ENCODE data around the gene GYS2. TPM values are rescaled to one million over a fixed set of nuclear protein-coding genes. Genes with fewer than 3 reads are reported as not detected.

Gene GYS2
- total RNA-seq, 2 experiments from 2014 or later: not detected

DNA sequence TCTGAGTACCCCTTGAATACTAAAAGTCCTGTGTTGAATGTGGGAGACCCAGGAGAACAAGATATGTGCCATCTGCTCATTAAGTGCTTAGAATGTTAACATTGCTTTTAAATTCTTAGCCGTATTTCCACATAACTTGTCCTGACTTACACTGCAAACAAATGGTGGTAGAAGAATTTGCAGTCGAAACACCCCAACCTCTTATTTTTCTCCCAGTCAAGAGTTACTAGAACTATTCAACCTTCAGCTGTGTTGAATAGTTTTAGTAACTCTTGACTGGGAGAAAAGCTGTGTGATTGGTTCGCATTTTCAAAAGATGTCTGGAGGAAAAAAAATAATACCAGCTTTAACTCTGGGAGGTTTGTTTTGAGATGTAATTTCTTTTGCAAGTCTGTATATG is 86.2 kb downstream of the GYS2 start:
- CTCF ChIA-PET: no interaction called here
- intact Hi-C loops (cut with micrococcal nuclease): no loop called here
- Mint-ChIP-seq H3K9me3 (no peaks in the 10 kb centered on the region), H3K27me3 (ENCODE audit: low read depth) (no peaks in the 10 kb centered on the region), H3K4me3 (no peak overlapping the region), H3K4me1 (ENCODE audit: low read depth) (no peaks in the 10 kb centered on the region), H3K27ac (no peak overlapping the region), H3K36me3 (ENCODE audit: low read depth) (peaks cover 8% of the 10 kb centered on the region)
- no peak for DNase-seq

DNA sequence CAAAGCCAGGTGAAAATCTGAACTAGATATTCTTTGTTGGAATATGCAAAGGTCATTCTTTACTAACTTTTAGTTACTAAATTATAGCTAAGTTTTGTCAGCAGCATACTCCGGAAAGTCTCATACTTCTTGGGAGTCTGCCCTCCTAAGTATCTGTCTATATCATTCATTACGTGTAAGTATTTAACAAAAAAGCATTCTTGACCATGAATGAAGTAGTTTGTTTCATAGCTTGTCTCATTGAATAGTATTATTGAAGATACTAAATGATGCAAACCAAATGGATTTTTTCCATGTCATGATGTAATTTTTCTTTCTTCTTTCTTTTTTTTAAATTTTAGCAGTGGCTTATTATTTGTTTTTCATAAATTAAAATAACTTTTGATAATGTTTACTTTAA is 88.4 kb downstream of the GYS2 start:
- Mint-ChIP-seq H3K4me3 (no peak overlapping the region), H3K9me3 (no peaks in the 10 kb centered on the region), H3K27ac (no peak overlapping the region), H3K4me1 (ENCODE audit: low read depth) (no peaks in the 10 kb centered on the region), H3K27me3 (ENCODE audit: low read depth) (no peaks in the 10 kb centered on the region), H3K36me3 (ENCODE audit: low read depth) (peaks cover 16% of the 10 kb centered on the region)
- CTCF ChIA-PET: interaction anchor here (1.2 kb wide), 1 partner anchor 164 kb away, joined by 5 read pairs; no protein-coding TSS in a partner anchor
- intact Hi-C loops (cut with micrococcal nuclease): no loop called here
- no peak for DNase-seq

DNA sequence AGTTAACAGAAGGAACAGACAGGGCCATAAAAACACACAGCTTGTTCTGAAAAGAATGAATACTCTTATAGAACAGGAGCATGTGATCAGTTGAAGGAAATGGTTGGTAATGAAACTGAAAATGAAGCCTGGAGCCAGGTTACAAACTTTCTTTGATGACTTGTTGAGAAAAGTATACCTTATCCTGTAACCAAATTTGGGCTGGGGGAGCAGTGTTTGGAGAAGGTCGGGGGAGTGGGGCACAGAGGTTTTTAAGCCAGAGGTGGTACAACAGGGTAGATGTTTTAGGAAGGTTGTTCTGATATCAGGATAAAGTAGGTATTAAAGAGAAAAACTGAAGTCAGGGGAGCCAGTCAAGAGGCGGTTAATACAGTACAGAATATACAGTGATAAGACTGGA is 94.9 kb downstream of the GYS2 start:
- peak; percentile 13 for DNase-seq
- CTCF ChIA-PET: interaction anchor here (0.6 kb wide), 1 partner anchor 148 kb away, joined by 3 read pairs; no protein-coding TSS in a partner anchor
- Mint-ChIP-seq H3K27me3 (ENCODE audit: low read depth) (no peaks in the 10 kb centered on the region), H3K27ac (peak overlapping the region; percentile 83), H3K4me3 (peak overlapping the region; percentile 41), H3K9me3 (no peaks in the 10 kb centered on the region), H3K36me3 (ENCODE audit: low read depth) (peaks cover 21% of the 10 kb centered on the region), H3K4me1 (ENCODE audit: low read depth) (peaks cover 32% of the 10 kb centered on the region)
- intact Hi-C loops (cut with micrococcal nuclease): loop anchor here (1.0 to 10.0 kb wide), 2 partner anchors 8 to 1115 kb away; partner anchors contain the start of genes ETNK1, GOLT1B and RECQL

DNA sequence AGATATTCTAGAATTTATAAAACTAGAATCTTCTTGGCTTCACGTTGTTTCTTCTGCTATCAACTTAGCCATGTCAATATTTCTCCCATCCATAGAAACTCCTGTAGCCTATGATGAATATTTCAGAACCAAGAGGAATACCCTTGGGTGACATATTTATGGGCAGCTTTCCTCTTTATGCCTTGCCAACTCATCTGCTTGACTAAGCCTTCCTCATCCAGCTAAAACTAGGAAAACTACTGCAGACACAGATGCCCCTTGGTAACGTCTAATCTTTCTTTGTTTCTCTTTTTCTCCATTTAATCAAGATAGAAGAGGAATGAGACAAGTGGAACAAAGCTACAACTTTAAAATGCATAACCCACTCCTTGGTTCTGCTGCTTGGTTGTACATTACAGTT is 96.8 kb downstream of the GYS2 start:
- Mint-ChIP-seq H3K4me3 (no peak overlapping the region), H3K27ac (no peak overlapping the region), H3K27me3 (ENCODE audit: low read depth) (no peaks in the 10 kb centered on the region), H3K36me3 (ENCODE audit: low read depth) (peaks cover 17% of the 10 kb centered on the region), H3K9me3 (no peaks in the 10 kb centered on the region), H3K4me1 (ENCODE audit: low read depth) (peaks cover 50% of the 10 kb centered on the region)
- CTCF ChIA-PET: interaction anchor here (1.7 kb wide), 1 partner anchor 12 kb away, joined by 6 read pairs; no protein-coding TSS in a partner anchor
- intact Hi-C loops (cut with micrococcal nuclease): loop anchor here (10.0 kb wide), 1 partner anchor 1117 kb away; the partner anchor contains the start of gene ETNK1
- no peak for DNase-seq

DNA sequence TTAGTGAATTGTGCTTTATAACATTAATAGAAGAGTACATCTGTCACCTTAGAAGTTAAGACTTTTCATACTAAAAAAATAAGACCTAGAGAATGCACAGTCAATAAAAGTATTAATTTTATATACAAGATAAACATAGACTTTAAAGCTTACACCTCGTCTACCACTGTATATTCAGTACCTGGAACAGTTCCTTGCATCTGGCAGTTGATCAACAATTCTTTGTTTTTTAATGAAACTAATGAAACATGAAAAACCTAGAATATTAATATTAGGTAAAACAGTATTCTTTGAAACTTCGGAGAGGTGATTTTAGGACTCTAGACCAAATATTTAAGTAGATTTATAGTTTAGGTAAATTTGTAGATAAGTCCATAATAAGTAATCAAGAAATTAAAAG is 98.8 kb downstream of the GYS2 start:
- CTCF ChIA-PET: no interaction called here
- Mint-ChIP-seq H3K27ac (no peak overlapping the region), H3K27me3 (ENCODE audit: low read depth) (no peaks in the 10 kb centered on the region), H3K4me1 (ENCODE audit: low read depth) (peaks cover 53% of the 10 kb centered on the region), H3K36me3 (ENCODE audit: low read depth) (peaks cover 13% of the 10 kb centered on the region), H3K9me3 (no peaks in the 10 kb centered on the region), H3K4me3 (no peak overlapping the region)
- no peak for DNase-seq
- intact Hi-C loops (cut with micrococcal nuclease): loop anchor here (10.0 kb wide), 1 partner anchor 1119 kb away; the partner anchor contains the start of gene ETNK1

DNA sequence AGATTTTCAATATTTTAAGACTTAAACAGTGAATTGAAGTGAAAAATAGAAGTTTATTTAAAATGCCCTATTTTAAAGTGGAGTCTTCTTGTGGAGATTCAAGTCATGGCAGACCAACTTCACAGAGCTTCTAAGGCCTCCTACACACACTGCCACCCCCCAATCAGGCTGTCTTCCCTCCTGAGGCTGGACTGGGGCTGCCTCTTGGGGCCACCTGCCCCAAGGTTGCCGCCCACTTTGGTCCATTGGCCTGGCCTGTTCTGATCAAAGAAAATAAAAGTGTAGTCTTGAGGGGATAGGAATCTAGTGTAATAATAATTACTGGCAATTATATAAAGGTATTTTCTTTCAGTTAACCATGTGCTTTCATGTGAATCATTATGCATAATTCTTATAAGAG is 101.8 kb downstream of the GYS2 start:
- Mint-ChIP-seq H3K4me3 (no peak overlapping the region), H3K27me3 (ENCODE audit: low read depth) (no peaks in the 10 kb centered on the region), H3K36me3 (ENCODE audit: low read depth) (peaks cover 10% of the 10 kb centered on the region), H3K9me3 (no peaks in the 10 kb centered on the region), H3K4me1 (ENCODE audit: low read depth) (peaks cover 42% of the 10 kb centered on the region), H3K27ac (no peak overlapping the region)
- CTCF ChIA-PET: interaction anchor here (1.8 to 2.3 kb wide), 2 partner anchors 146 to 177 kb away, joined by 4 to 9 read pairs; no protein-coding TSS in a partner anchor
- no peak for DNase-seq
- intact Hi-C loops (cut with micrococcal nuclease): loop anchor here (10.0 kb wide), 1 partner anchor 1122 kb away; the partner anchor contains the start of gene ETNK1

DNA sequence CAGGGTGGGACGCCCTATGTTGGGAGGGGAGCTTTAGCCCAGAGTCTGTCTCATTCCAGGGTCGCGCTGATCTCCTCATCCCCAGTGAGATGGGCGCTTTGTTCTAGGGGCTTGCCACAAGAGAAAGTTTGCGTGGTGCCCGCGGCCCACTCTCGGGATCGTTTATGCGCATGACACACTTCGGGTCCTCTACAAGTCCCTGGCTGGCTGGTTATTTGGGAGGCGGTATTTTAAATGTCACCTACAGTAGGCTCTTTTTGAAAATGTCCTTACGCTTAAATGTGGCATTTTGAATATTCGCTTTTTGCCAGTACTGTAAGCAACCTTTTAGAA is 102.5 kb downstream of the GYS2 start:
- no peak overlapping the region for H3K4me3 Mint-ChIP-seq
- peaks cover 17% of the 10 kb centered on the region for H3K36me3 Mint-ChIP-seq (ENCODE audit: low read depth)
- CTCF ChIA-PET: interaction anchor here (1.8 to 2.3 kb wide), 2 partner anchors 146 to 178 kb away, joined by 4 to 9 read pairs; no protein-coding TSS in a partner anchor
- H3K4me1 Mint-ChIP-seq (ENCODE audit: low read depth): peaks cover 44% of the 10 kb centered on the region
- DNase-seq: peak; percentile 50
- intact Hi-C loops (cut with micrococcal nuclease): loop anchor here (10.0 kb wide), 1 partner anchor 1123 kb away; the partner anchor contains the start of gene ETNK1
- H3K27me3 Mint-ChIP-seq (ENCODE audit: low read depth): no peaks in the 10 kb centered on the region
- no peaks in the 10 kb centered on the region for H3K9me3 Mint-ChIP-seq
- no peak overlapping the region for H3K27ac Mint-ChIP-seq

DNA sequence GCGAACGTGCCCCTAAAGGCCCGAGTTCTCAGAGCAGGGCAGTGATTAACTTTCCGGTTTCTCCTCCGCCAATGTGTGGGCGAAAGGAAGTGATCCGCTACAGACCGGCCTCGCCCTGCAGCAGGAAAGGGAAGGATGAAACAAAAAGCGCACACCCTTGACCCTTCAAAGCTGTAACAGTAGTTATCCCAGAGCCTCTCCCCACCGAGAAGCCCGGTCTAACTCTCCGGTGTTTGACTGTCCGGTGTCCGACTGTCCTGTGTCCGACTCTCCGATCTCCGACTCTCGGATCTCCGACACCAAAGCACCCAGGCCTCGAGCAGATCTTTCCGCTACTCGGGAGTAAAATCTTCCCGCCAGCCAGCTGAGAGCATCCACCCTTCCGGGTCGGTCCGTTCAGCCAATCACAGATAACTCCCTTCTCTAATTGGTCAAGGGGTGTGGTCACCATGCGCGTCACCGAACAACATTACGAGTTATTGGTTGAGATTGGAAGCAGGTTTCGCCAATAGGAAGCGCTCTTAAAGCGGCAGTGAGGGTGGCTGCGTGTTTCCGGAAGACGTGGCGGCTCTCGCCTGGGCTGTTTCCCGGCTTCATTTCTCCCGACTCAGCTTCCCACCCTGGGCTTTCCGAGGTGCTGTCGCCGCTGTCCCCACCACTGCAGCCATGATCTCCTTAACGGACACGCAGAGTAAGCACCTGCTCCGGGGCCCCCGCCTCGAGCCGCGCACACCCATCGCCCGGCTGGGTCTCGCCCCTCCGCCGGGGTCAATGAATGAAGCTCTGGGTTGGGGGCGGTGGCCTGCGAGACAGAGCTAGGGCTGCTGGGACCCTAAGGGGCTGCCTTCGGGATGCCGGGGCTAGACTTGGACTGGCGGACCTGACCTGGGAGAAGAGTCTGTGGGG is 103.1 kb downstream of the GYS2 start, which contains the start of the genes GOLT1B and RECQL:
GOLT1B (plus strand) TSS at position 532 of the 906 bp plus-strand sequence; CDS start at position 667, 135 bp downstream.
RECQL (minus strand) TSS at position 378 of the 906 bp plus-strand sequence. CDS start 2,065 bp downstream, outside the sequence.
- H3K4me3 Mint-ChIP-seq: no peak within 1 kb of the TSS
- H3K27ac Mint-ChIP-seq: no peak within 1 kb of the TSS
- intact Hi-C loops (cut with micrococcal nuclease): loop anchor here (1.0 to 10.0 kb wide), 11 partner anchors 8 to 1123 kb away; partner anchors contain the start of genes CMAS, ETNK1, LDHB and PYROXD1
- peaks cover 44% of the 10 kb centered on the region for H3K4me1 Mint-ChIP-seq (ENCODE audit: low read depth)
- CTCF ChIA-PET: interaction anchor here (0.6 to 2.3 kb wide), 3 partner anchors 57 to 179 kb away, joined by 3 to 9 read pairs (median 4); no protein-coding TSS in a partner anchor
- peaks cover 22% of the 10 kb centered on the region for H3K36me3 Mint-ChIP-seq (ENCODE audit: low read depth)
- H3K9me3 Mint-ChIP-seq: no peaks in the 10 kb centered on the region
- DNase-seq: peak; percentile 95
- no peaks in the 10 kb centered on the region for H3K27me3 Mint-ChIP-seq (ENCODE audit: low read depth)

DNA sequence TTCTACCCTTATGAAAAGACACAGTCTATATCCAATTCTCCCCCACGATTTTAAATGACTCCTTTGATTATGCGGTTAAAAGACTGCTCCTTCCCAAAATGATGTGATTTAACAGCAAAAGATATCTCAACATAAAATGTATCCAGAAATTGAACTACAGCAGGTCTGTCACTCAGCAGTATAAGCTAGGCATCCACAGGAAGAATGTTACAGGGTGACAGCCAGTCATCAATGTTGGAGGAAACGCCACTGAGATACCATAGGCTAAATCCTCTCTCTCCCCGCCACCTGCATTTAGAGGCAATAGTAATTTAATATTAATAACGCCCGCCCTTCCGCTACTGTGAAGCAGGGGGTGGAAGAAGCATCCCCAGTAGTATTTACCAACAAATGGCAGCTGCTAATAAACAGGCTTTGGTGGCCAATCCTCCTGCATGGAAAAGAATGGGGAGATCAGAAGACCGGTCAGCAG is 103.8 kb downstream of the GYS2 start:
- Mint-ChIP-seq H3K27ac (no peak overlapping the region), H3K27me3 (ENCODE audit: low read depth) (no peaks in the 10 kb centered on the region), H3K36me3 (ENCODE audit: low read depth) (peaks cover 28% of the 10 kb centered on the region), H3K4me3 (no peak overlapping the region), H3K4me1 (ENCODE audit: low read depth) (peaks cover 42% of the 10 kb centered on the region), H3K9me3 (no peaks in the 10 kb centered on the region)
- DNase-seq: no peak
- intact Hi-C loops (cut with micrococcal nuclease): loop anchor here (1.0 to 10.0 kb wide), 11 partner anchors 8 to 1124 kb away; partner anchors contain the start of genes CMAS, ETNK1, LDHB and PYROXD1
- CTCF ChIA-PET: interaction anchor here (0.6 to 2.3 kb wide), 3 partner anchors 56 to 179 kb away, joined by 3 to 9 read pairs (median 4); no protein-coding TSS in a partner anchor

DNA sequence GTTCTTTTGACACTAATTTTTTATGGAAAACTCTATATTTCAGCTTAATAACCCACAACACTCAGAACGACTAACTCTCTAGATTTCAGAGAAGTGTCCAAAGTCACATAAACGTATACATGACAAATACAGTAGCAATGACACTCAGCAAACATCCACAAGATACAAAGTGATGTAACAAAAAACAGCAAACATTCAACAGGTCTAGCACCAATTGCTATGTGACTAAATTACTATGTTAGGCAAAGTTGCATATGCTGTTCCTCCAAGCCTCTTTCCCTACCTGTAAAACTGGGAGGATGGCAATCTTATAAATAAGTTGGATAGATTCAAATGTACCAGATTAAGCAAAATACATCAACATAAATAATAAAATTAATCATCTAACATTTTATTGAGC is 104.9 kb downstream of the GYS2 start:
- H3K27ac Mint-ChIP-seq: no peak overlapping the region
- H3K27me3 Mint-ChIP-seq (ENCODE audit: low read depth): no peaks in the 10 kb centered on the region
- H3K9me3 Mint-ChIP-seq: no peaks in the 10 kb centered on the region
- CTCF ChIA-PET: no interaction called here
- H3K4me3 Mint-ChIP-seq: no peak overlapping the region
- intact Hi-C loops (cut with micrococcal nuclease): loop anchor here (10.0 kb wide), 1 partner anchor 1125 kb away; the partner anchor contains the start of gene ETNK1
- H3K4me1 Mint-ChIP-seq (ENCODE audit: low read depth): peaks cover 33% of the 10 kb centered on the region
- H3K36me3 Mint-ChIP-seq (ENCODE audit: low read depth): peaks cover 38% of the 10 kb centered on the region
- no peak for DNase-seq
